Mesenchymal stem cell (in vitro differentiated cells and primary cell): Measurements from ENCODE around the gene ZCCHC7.

Source experiments
- DNase-seq: peaks from one replicate; pipeline ENCODE4 v3.0.0-alpha.2; 2013
- H2AFZ ChIP-seq: one replicate; pipeline ENCODE4 v1.6.1; 2013; ENCODE audit warnings: low read depth, mild to moderate bottlenecking, control low read depth, inconsistent platforms, low read length, moderate library complexity
- H2AK5ac ChIP-seq: 2 replicates; pipeline ENCODE4 v1.6.1; 2013; ENCODE audit warnings: low read length, moderate library complexity, mild to moderate bottlenecking, inconsistent platforms; ENCODE audit not compliant: severe bottlenecking
- H2BK120ac ChIP-seq: one replicate; pipeline ENCODE4 v1.6.1; 2013; ENCODE audit warnings: low read depth, mild to moderate bottlenecking, inconsistent platforms, low read length, moderate library complexity
- H2BK12ac ChIP-seq, 2 experiments: one replicate each; pipeline ENCODE4 v1.6.1; 2013; ENCODE audit warnings: inconsistent platforms in 2 of 2, low read length in 2 of 2, mild to moderate bottlenecking in 2 of 2, moderate library complexity in 2 of 2, control low read depth in 1 of 2
- H2BK15ac ChIP-seq: one replicate; pipeline ENCODE4 v1.6.1; 2013; ENCODE audit warnings: mild to moderate bottlenecking, low read depth, inconsistent platforms; ENCODE audit not compliant: poor library complexity, severe bottlenecking
- H2BK5ac ChIP-seq: 2 replicates; pipeline ENCODE4 v1.6.1; 2013; ENCODE audit warnings: low read depth, mild to moderate bottlenecking, low read length, control low read depth, inconsistent platforms; ENCODE audit not compliant: poor library complexity, severe bottlenecking
- H3K14ac ChIP-seq, 2 experiments: one replicate each; pipeline ENCODE4 v1.6.1; 2013; ENCODE audit warnings: inconsistent platforms in 2 of 2, low read length in 2 of 2, control low read depth in 1 of 2, mild to moderate bottlenecking in 1 of 2, moderate library complexity in 1 of 2
- H3K18ac ChIP-seq, 2 experiments: one replicate each; pipeline ENCODE4 v1.6.1; 2013; ENCODE audit warnings: inconsistent platforms in 2 of 2, low read length in 2 of 2, control low read depth in 1 of 2, low read depth in 1 of 2, mild to moderate bottlenecking in 1 of 2
- H3K23ac ChIP-seq, 2 experiments: one replicate each; pipeline ENCODE4 v1.6.1; 2013; ENCODE audit warnings: inconsistent platforms in 2 of 2, low read length in 2 of 2, mild to moderate bottlenecking in 2 of 2, moderate library complexity in 2 of 2, control low read depth in 1 of 2
- H3K27ac ChIP-seq: 2 replicates; pipeline ENCODE4 v1.5.1; 2013; ENCODE audit warnings: mild to moderate bottlenecking, moderate library complexity, low read length, control low read depth, inconsistent platforms; ENCODE audit not compliant: poor library complexity, severe bottlenecking
- H3K27me3 ChIP-seq, 2 experiments: 2 replicates each; pipeline versions ENCODE4 v1.6.1 to v1.7.0; 2013; ENCODE audit warnings: low read length in 2 of 2, mild to moderate bottlenecking in 2 of 2, moderate library complexity in 2 of 2, control low read depth in 1 of 2, inconsistent platforms in 1 of 2; ENCODE audit not compliant: control insufficient read depth in 1 of 2, insufficient read depth in 1 of 2
- H3K36me3 ChIP-seq, 2 experiments: 2 replicates each; pipeline versions ENCODE4 v1.6.1 to v1.7.0; 2013; ENCODE audit warnings: low read length in 2 of 2, control low read depth in 1 of 2, inconsistent platforms in 1 of 2, low read depth in 1 of 2, mild to moderate bottlenecking in 1 of 2; ENCODE audit not compliant: insufficient read depth in 2 of 2, control insufficient read depth in 1 of 2
- H3K4ac ChIP-seq, 2 experiments: one replicate each; pipeline ENCODE4 v1.6.1; 2013; ENCODE audit warnings: inconsistent platforms in 2 of 2, low read length in 2 of 2, mild to moderate bottlenecking in 2 of 2, moderate library complexity in 2 of 2, control low read depth in 1 of 2, low read depth in 1 of 2
- H3K4me1 ChIP-seq: 2 replicates; pipeline ENCODE4 v1.6.1; 2013; ENCODE audit warnings: low read depth, low read length, control low read depth; ENCODE audit not compliant: control insufficient read depth, insufficient read depth
- H3K4me2 ChIP-seq: 2 replicates; pipeline ENCODE4 v1.6.1; 2013; ENCODE audit warnings: low read length, mild to moderate bottlenecking, inconsistent platforms; ENCODE audit not compliant: poor library complexity, severe bottlenecking
- H3K4me3 ChIP-seq, 2 experiments: 2 replicates each; pipeline versions ENCODE4 v1.5.1 to v1.7.0; 2013; ENCODE audit warnings: low read length in 2 of 2, mild to moderate bottlenecking in 2 of 2, control low read depth in 1 of 2, low read depth in 1 of 2; ENCODE audit not compliant: insufficient read depth in 1 of 2
- H3K79me1 ChIP-seq: replicated peaks from 2 replicates; pipeline ENCODE4 v1.6.1; 2013; ENCODE audit warnings: mild to moderate bottlenecking, control low read depth, low read length, inconsistent platforms; ENCODE audit not compliant: poor library complexity, severe bottlenecking
- H3K9ac ChIP-seq: 2 replicates; pipeline ENCODE4 v1.7.0; 2013; ENCODE audit warnings: mild to moderate bottlenecking, low read length, moderate library complexity
- H3K9me3 ChIP-seq: 2 replicates; pipeline ENCODE4 v1.7.0; 2013; ENCODE audit warnings: mild to moderate bottlenecking, low read length; ENCODE audit not compliant: control insufficient read depth
- H4K8ac ChIP-seq: one replicate; pipeline ENCODE4 v1.6.1; 2013; ENCODE audit warnings: inconsistent platforms, mild to moderate bottlenecking, low read length, moderate library complexity
- H4K91ac ChIP-seq: one replicate; pipeline ENCODE4 v1.6.1; 2013; ENCODE audit warnings: mild to moderate bottlenecking, low read length, inconsistent platforms
- WGBS: methylation state at CpG from one replicate; pipeline ENCODE4 v1.1.7; 2013; ENCODE audit warnings: mixed read lengths; 5-methylcytosine and 5-hydroxymethylcytosine counted together

The ZCCHC7 gene

DNA sequence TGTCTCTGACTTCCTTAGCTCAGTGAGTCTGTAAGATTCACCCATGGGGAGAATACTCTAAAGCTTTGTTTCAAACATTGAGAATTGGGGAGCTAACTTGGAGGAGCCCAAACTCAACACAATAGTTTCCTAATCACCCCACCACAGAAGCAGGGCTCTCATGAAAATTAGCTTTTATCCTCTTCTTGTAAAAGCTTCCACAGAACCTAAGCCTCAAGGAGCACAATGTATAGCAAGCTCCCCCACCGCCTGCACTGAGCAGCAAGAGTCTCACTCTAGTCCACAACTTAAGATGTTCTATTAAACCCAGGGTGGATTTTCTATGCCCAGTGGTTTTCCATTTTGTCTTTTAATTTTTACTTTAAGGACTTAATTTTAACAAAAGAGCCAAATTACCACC, 253.2 kb downstream of the ZCCHC7 start:
- Histone ChIP-seq H3K36me3 (no peaks in the 10 kb centered on the region), H2BK120ac (no peak overlapping the region), H2AK5ac (no peak overlapping the region), H2BK15ac (no peak overlapping the region), H3K14ac (no peak overlapping the region), H3K4me3 (no peak overlapping the region), H3K27me3 (peaks cover 28 to 34% of the 10 kb centered on the region in 2 experiments), H2AFZ (no peak overlapping the region), H3K27ac (no peak overlapping the region), H3K79me1 (no peaks in the 10 kb centered on the region), H2BK5ac (no peak overlapping the region), H2BK12ac (no peak overlapping the region), H3K4me1 (peaks cover 8% of the 10 kb centered on the region), H4K8ac (no peak overlapping the region), H3K4me2 (no peak overlapping the region), H3K9ac (no peak overlapping the region), H3K23ac (no peak overlapping the region), H3K9me3 (no peaks in the 10 kb centered on the region), H4K91ac (no peak overlapping the region), H3K4ac (no peak overlapping the region), H3K18ac (no peak overlapping the region)
- no peak for DNase-seq
- 78% methylated on average over 1 of the region's 1 CpG for WGBS

DNA sequence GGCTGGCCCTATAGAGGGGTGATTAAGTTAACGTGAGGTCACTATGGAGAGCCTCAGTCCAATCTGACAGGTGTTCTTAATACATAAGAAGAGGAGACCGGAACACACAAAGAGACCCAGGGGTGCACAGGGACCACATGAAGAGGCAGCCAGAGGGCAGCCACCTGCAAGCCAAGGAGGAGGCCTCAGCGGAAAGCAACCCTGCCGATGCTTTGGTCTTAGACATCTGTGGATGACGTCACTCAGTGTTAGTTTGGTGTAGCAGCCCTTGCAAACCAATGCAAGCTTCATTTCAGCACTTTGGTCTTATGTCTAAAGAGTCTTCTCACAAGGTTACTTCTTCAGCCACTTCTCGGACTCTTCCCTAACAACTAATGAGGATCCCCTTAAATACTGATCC, 254.5 kb downstream of the ZCCHC7 start:
- no peak overlapping the region for H2BK120ac ChIP-seq
- DNase-seq = no peak
- H3K9me3 ChIP-seq = no peaks in the 10 kb centered on the region
- H2AK5ac ChIP-seq = no peak overlapping the region
- peaks cover 8% of the 10 kb centered on the region for H3K4me1 ChIP-seq
- no peak overlapping the region for H3K18ac ChIP-seq
- H4K8ac ChIP-seq = no peak overlapping the region
- no peaks in the 10 kb centered on the region for H3K79me1 ChIP-seq
- H3K4ac ChIP-seq = no peak overlapping the region
- no peak overlapping the region for H2BK5ac ChIP-seq
- H3K9ac ChIP-seq = no peak overlapping the region
- H3K36me3 ChIP-seq = no peaks in the 10 kb centered on the region
- H3K27me3 ChIP-seq = peaks cover 25 to 34% of the 10 kb centered on the region in 2 experiments
- H2BK12ac ChIP-seq = no peak overlapping the region
- H3K23ac ChIP-seq = no peak overlapping the region
- WGBS = 96% methylated on average over 6 of the region's 6 CpGs
- no peak overlapping the region for H2AFZ ChIP-seq
- no peak overlapping the region for H3K4me2 ChIP-seq
- no peak overlapping the region for H3K4me3 ChIP-seq
- no peak overlapping the region for H3K14ac ChIP-seq
- H2BK15ac ChIP-seq = no peak overlapping the region
- no peak overlapping the region for H3K27ac ChIP-seq
- no peak overlapping the region for H4K91ac ChIP-seq

DNA sequence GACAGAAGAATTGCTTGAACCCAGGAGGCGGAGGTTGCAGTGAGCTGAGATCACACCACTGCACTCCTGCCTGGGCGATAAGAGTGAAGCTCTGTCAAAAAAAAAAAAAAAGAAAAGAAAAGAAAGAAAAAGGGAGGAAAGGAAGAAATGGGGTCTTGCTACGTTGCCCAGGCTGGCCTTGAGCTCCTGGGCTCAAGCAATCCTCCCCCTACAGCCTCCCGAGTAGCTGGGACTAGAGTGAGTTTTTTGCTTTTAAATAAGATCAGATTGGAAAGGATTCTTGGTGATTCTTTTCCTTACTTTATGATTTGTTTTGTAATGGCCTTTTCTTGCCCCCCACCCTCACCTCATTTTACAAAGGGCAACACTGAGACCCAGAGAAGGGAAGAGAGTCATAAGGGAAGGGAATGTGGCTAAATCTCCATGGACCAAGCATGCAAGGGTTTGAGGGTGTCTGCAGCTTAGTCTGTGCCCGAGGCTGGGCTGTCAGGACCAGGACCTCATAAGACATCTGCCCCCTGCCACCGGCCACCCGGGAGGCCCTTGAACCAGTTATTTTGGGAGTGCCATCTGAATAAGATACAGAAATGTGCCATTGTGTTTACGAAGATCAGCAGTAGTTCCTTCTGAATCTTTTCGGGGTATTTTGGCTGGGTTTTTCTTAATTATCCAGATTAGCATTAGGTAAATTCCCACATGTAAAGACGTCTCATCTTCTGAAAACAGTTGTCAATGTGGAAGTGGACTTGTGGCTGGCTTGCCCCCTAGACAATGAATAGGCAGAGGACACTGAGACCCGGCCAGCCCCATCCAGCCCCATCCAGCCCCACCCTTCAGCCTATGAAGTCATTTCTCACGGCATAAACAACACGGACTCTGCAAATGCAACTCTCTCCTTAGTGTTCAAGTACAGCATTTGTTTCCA, 257.6 kb downstream of the ZCCHC7 start:
- Histone ChIP-seq H4K8ac (no peak overlapping the region), H3K18ac (no peak overlapping the region), H3K27ac (no peak overlapping the region), H3K4ac (no peak overlapping the region), H3K9ac (no peak overlapping the region), H3K36me3 (no peaks in the 10 kb centered on the region), H2AFZ (no peak overlapping the region), H2BK120ac (no peak overlapping the region), H3K4me3 (no peak overlapping the region), H4K91ac (no peak overlapping the region), H2AK5ac (no peak overlapping the region), H3K14ac (no peak overlapping the region), H2BK15ac (no peak overlapping the region), H3K9me3 (peaks cover 8% of the 10 kb centered on the region), H2BK5ac (no peak overlapping the region), H2BK12ac (no peak overlapping the region), H3K4me2 (no peak overlapping the region), H3K23ac (no peak overlapping the region), H3K4me1 (no peaks in the 10 kb centered on the region), H3K27me3 (peaks cover 12 to 35% of the 10 kb centered on the region in 2 experiments), H3K79me1 (no peaks in the 10 kb centered on the region)
- WGBS = 85% methylated on average over 12 of the region's 13 CpGs
- DNase-seq = no peak

DNA sequence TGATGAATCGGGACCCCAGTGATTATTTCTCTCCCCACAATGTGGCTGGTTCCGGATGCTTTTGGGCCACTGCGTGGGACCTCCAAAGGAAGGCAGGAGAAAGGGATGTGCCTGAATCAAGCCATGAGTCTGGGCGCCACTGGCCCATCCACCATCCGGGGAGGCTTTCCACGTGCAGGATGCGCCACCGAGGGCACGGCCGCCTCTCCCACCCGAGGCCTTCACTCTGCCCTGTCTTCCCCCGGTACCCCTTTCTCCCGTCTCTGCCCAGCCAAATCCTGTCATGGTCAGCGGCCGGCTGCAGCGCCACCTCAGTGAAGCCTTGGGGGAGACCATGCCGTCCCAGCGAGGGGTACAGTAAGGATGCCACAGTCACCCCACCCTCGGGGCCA, 258.2 kb downstream of the ZCCHC7 start:
- no peak overlapping the region for H2BK12ac ChIP-seq
- no peak overlapping the region for H3K4ac ChIP-seq
- DNase-seq = no peak
- no peak overlapping the region for H3K4me2 ChIP-seq
- WGBS = 89% methylated on average over 19 of the region's 19 CpGs
- no peak overlapping the region for H3K9ac ChIP-seq
- H3K36me3 ChIP-seq = no peaks in the 10 kb centered on the region
- no peak overlapping the region for H3K18ac ChIP-seq
- H2BK15ac ChIP-seq = no peak overlapping the region
- H2AFZ ChIP-seq = no peak overlapping the region
- peaks cover 8% of the 10 kb centered on the region for H3K9me3 ChIP-seq
- H3K79me1 ChIP-seq = no peaks in the 10 kb centered on the region
- no peak overlapping the region for H4K8ac ChIP-seq
- peaks cover 12 to 32% of the 10 kb centered on the region in 2 experiments for H3K27me3 ChIP-seq
- no peak overlapping the region for H4K91ac ChIP-seq
- no peak overlapping the region for H2AK5ac ChIP-seq
- H3K4me3 ChIP-seq = no peak overlapping the region
- H3K14ac ChIP-seq = no peak overlapping the region
- H2BK120ac ChIP-seq = no peak overlapping the region
- H3K23ac ChIP-seq = no peak overlapping the region
- no peaks in the 10 kb centered on the region for H3K4me1 ChIP-seq
- H3K27ac ChIP-seq = no peak overlapping the region
- no peak overlapping the region for H2BK5ac ChIP-seq
